K562 (cell line): ENCODE measurements around the gene RIMS3. TPM values are rescaled to one million over a fixed set of nuclear protein-coding genes. Genes with fewer than 3 reads are reported as not detected.

Experiments used
- ARID2 ChIP-seq: fragments of 450-650 bp; IDR thresholded peaks from 2 replicates; pipeline ENCODE4 v1.6.1; 2017; ENCODE audit warnings: antibody characterized with exemption, mild to moderate bottlenecking
- GABPB2 ChIP-seq: fragments of 250-450 bp; sonication (Bioruptor Pico); conservative IDR thresholded peaks from 2 replicates; pipeline ENCODE4 v1.5.1; 2021; ENCODE audit warnings: mild to moderate bottlenecking
- HNRNPH1 ChIP-seq: fragments of 200-400 bp; formaldehyde crosslinking; optimal IDR thresholded peaks from 2 replicates; pipeline ENCODE3; 2017; ENCODE audit warnings: low read depth, mild to moderate bottlenecking, low read length, moderate library complexity
- HNRNPK ChIP-seq: fragments of 200-400 bp; formaldehyde crosslinking; IDR thresholded peaks from one replicate; pipeline ENCODE4 v1.6.1; 2018; ENCODE audit warnings: mild to moderate bottlenecking, low read depth, low read length; ENCODE audit not compliant: poor library complexity, severe bottlenecking
- NBN ChIP-seq: fragments of 450-650 bp; IDR thresholded peaks from 2 replicates; pipeline ENCODE4 v1.6.1; 2016; ENCODE audit warnings: low read depth, mild to moderate bottlenecking
- SP1 ChIP-seq: sonication (generic); formaldehyde crosslinking; IDR thresholded peaks from 2 replicates; pipeline ENCODE4 v1.8.1; 2022; ENCODE audit warnings: mild to moderate bottlenecking, missing genetic modification reagents
- TEAD4 ChIP-seq, 2 experiments: sonication (generic) in 1 of 2; formaldehyde crosslinking in 1 of 2; IDR thresholded peaks; 2 replicates each; pipeline versions ENCODE4 v1.6.1 to v1.8.0; 2012 to 2022; ENCODE audit warnings: borderline replicate concordance in 1 of 2, inconsistent platforms in 1 of 2, low read length in 1 of 2, mild to moderate bottlenecking in 1 of 2, missing genetic modification reagents in 1 of 2
- ZFP1 ChIP-seq: fragments of 450-650 bp; formaldehyde crosslinking; IDR thresholded peaks from 2 replicates; pipeline ENCODE4 v1.4.0; 2020; ENCODE audit warnings: mild to moderate bottlenecking, mixed read lengths
- ZNF212 ChIP-seq: fragments of 450-650 bp; formaldehyde crosslinking; IDR thresholded peaks from 2 replicates; pipeline ENCODE4 v1.4.0; 2020; ENCODE audit warnings: mild to moderate bottlenecking
- ZNF263 ChIP-seq: sonication (generic); formaldehyde crosslinking; IDR thresholded peaks from 2 replicates; pipeline ENCODE4 v1.8.0; 2022; ENCODE audit warnings: mild to moderate bottlenecking, missing genetic modification reagents, borderline replicate concordance
- ZNF77 ChIP-seq: fragments of 250-450 bp; sonication (Bioruptor Pico); IDR thresholded peaks from 2 replicates; pipeline ENCODE4 v1.5.0; 2020
- polyA plus RNA-seq, 8 experiments: library from polyadenylated mRNA; depleted of rRNA in 4 of 8; stranded (reverse) in 5 of 8; unstranded in 3 of 8; fragments of >200 nt; fragmentation: Nextera tagmentation in 2 of 8; fragmentation: Illumina TruSeq in 1 of 8; extraction: Ambion mirVana in 2 of 8; extraction: Trizol in 1 of 8; gene quantifications; 2 replicates each; pipeline versions ENCODE4 v1.2.1 to v1.2.3, GENCODE V29; 2011 to 2014; ENCODE audit warnings: inconsistent platforms in 1 of 8, missing spikeins in 1 of 8
- total RNA-seq, 7 experiments: library from RNA; depleted of rRNA in 6 of 7; stranded (reverse); fragments of >200 nt in 6 of 7; fragmentation: Illumina TruSeq in 2 of 7; extraction: Trizol in 2 of 7; gene quantifications; 2 replicates each; pipeline versions ENCODE4 v1.2.1 to v1.2.3, GENCODE V29; 2011 to 2021; ENCODE audit warnings: low replicate concordance in 1 of 7
- TF ChIP-seq, protein P1 (sequence below): fragments of 450-650 bp; IDR thresholded peaks from 2 replicates; pipeline ENCODE4 v1.6.1; 2016; ENCODE audit warnings: mild to moderate bottlenecking, moderate library complexity
- TF ChIP-seq, protein P2 (sequence below): fragments of 450-650 bp; formaldehyde crosslinking; IDR thresholded peaks from 2 replicates; pipeline ENCODE4 v1.4.0; 2020; ENCODE audit warnings: mild to moderate bottlenecking, mixed read lengths
- TF ChIP-seq, protein P3 (sequence below): IDR thresholded peaks from 2 replicates; pipeline ENCODE4 v1.6.1; 2011; ENCODE audit not compliant: insufficient read length; ENCODE audit errors: extremely low read depth

RIMS3 gene
- total and polyA plus RNA-seq, 9 of the 15 experiments (the other 6 are each of a cell fraction or from before 2014, with no cell fraction given): 0.06 to 1.2 (median 0.59) TPM

DNA sequence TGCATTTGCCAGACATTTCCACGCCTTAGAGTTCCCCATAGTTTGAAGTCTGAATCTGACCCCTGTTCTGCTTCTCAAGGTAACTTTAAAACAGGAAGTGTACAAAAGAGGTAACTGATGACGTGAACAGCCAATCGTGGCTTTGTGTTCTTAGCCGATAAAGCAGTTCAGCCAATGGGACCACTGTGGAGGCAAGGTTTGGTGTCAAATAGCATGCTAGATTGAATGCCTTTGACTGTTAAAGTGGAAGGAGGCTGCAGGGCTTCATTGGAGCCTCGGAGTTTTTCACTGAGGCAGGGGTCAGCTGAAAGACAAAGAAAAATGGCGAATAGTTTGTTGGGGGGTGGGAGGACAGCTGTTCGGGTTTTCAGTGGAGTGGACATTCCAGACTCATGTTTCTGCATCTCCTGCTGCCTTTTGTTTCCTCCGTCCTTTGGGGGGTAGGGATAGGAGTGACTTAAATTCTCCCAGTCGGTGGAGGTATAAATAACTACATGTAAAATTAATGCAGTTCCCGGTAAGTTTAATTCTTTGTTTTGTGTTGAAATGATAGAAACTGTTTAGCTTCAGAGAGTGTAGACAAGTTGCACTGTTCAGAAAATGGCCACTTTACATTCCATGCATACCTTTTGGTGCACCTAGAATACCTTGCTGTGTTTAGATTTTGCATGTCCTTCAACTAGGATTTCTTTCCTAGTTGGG is 43.8 kb upstream of the RIMS3 start (continued):
- TF ChIP-seq, protein P1, sequence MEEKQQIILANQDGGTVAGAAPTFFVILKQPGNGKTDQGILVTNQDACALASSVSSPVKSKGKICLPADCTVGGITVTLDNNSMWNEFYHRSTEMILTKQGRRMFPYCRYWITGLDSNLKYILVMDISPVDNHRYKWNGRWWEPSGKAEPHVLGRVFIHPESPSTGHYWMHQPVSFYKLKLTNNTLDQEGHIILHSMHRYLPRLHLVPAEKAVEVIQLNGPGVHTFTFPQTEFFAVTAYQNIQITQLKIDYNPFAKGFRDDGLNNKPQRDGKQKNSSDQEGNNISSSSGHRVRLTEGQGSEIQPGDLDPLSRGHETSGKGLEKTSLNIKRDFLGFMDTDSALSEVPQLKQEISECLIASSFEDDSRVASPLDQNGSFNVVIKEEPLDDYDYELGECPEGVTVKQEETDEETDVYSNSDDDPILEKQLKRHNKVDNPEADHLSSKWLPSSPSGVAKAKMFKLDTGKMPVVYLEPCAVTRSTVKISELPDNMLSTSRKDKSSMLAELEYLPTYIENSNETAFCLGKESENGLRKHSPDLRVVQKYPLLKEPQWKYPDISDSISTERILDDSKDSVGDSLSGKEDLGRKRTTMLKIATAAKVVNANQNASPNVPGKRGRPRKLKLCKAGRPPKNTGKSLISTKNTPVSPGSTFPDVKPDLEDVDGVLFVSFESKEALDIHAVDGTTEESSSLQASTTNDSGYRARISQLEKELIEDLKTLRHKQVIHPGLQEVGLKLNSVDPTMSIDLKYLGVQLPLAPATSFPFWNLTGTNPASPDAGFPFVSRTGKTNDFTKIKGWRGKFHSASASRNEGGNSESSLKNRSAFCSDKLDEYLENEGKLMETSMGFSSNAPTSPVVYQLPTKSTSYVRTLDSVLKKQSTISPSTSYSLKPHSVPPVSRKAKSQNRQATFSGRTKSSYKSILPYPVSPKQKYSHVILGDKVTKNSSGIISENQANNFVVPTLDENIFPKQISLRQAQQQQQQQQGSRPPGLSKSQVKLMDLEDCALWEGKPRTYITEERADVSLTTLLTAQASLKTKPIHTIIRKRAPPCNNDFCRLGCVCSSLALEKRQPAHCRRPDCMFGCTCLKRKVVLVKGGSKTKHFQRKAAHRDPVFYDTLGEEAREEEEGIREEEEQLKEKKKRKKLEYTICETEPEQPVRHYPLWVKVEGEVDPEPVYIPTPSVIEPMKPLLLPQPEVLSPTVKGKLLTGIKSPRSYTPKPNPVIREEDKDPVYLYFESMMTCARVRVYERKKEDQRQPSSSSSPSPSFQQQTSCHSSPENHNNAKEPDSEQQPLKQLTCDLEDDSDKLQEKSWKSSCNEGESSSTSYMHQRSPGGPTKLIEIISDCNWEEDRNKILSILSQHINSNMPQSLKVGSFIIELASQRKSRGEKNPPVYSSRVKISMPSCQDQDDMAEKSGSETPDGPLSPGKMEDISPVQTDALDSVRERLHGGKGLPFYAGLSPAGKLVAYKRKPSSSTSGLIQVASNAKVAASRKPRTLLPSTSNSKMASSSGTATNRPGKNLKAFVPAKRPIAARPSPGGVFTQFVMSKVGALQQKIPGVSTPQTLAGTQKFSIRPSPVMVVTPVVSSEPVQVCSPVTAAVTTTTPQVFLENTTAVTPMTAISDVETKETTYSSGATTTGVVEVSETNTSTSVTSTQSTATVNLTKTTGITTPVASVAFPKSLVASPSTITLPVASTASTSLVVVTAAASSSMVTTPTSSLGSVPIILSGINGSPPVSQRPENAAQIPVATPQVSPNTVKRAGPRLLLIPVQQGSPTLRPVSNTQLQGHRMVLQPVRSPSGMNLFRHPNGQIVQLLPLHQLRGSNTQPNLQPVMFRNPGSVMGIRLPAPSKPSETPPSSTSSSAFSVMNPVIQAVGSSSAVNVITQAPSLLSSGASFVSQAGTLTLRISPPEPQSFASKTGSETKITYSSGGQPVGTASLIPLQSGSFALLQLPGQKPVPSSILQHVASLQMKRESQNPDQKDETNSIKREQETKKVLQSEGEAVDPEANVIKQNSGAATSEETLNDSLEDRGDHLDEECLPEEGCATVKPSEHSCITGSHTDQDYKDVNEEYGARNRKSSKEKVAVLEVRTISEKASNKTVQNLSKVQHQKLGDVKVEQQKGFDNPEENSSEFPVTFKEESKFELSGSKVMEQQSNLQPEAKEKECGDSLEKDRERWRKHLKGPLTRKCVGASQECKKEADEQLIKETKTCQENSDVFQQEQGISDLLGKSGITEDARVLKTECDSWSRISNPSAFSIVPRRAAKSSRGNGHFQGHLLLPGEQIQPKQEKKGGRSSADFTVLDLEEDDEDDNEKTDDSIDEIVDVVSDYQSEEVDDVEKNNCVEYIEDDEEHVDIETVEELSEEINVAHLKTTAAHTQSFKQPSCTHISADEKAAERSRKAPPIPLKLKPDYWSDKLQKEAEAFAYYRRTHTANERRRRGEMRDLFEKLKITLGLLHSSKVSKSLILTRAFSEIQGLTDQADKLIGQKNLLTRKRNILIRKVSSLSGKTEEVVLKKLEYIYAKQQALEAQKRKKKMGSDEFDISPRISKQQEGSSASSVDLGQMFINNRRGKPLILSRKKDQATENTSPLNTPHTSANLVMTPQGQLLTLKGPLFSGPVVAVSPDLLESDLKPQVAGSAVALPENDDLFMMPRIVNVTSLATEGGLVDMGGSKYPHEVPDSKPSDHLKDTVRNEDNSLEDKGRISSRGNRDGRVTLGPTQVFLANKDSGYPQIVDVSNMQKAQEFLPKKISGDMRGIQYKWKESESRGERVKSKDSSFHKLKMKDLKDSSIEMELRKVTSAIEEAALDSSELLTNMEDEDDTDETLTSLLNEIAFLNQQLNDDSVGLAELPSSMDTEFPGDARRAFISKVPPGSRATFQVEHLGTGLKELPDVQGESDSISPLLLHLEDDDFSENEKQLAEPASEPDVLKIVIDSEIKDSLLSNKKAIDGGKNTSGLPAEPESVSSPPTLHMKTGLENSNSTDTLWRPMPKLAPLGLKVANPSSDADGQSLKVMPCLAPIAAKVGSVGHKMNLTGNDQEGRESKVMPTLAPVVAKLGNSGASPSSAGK: no peak
- peak; percentile 61 for TF ChIP-seq TEAD4 (IDR thresholded peaks at IDR 0.05; ENCODE audit: low read length)
- TF ChIP-seq TEAD4 (CRISPR knock-in tag; IDR thresholded peaks at IDR 0.05; ENCODE audit: borderline replicate concordance): no peak
- no peak; the same call in none of the 2 replicates for TF ChIP-seq NBN
- 0 out of 2 replicates have a peak, but pooled peaks have one; percentile 50 for TF ChIP-seq ARID2
- TF ChIP-seq ZNF263 (CRISPR knock-in tag): no peak
- no peak for TF ChIP-seq HNRNPK
- TF ChIP-seq ZNF77 (CRISPR knock-in tag): no peak
- no peak for TF ChIP-seq ZNF212 (CRISPR knock-in tag)
- TF ChIP-seq HNRNPH1: no peak
- 0 out of 2 replicates have a peak, but pooled peaks have one; percentile 13 for TF ChIP-seq GABPB2 (CRISPR knock-in tag)
- TF ChIP-seq, protein P2, sequence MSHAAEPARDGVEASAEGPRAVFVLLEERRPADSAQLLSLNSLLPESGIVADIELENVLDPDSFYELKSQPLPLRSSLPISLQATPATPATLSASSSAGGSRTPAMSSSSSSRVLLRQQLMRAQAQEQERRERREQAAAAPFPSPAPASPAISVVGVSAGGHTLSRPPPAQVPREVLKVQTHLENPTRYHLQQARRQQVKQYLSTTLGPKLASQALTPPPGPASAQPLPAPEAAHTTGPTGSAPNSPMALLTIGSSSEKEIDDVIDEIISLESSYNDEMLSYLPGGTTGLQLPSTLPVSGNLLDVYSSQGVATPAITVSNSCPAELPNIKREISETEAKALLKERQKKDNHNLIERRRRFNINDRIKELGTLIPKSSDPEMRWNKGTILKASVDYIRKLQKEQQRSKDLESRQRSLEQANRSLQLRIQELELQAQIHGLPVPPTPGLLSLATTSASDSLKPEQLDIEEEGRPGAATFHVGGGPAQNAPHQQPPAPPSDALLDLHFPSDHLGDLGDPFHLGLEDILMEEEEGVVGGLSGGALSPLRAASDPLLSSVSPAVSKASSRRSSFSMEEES (CRISPR knock-in tag): no peak
- no peak for TF ChIP-seq ZFP1 (CRISPR knock-in tag)
- peak; percentile 69 for TF ChIP-seq SP1
- TF ChIP-seq, protein P3, sequence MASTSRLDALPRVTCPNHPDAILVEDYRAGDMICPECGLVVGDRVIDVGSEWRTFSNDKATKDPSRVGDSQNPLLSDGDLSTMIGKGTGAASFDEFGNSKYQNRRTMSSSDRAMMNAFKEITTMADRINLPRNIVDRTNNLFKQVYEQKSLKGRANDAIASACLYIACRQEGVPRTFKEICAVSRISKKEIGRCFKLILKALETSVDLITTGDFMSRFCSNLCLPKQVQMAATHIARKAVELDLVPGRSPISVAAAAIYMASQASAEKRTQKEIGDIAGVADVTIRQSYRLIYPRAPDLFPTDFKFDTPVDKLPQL: peak; percentile 16
